Midbrain (tissue), 1 donor: ENCODE measurements around the gene ZBTB40.

Experiments
- DNase-seq: peaks from one replicate; lab custom pipeline; 2025; lab: John Stamatoyannopoulos, UW

ZBTB40 gene

DNA sequence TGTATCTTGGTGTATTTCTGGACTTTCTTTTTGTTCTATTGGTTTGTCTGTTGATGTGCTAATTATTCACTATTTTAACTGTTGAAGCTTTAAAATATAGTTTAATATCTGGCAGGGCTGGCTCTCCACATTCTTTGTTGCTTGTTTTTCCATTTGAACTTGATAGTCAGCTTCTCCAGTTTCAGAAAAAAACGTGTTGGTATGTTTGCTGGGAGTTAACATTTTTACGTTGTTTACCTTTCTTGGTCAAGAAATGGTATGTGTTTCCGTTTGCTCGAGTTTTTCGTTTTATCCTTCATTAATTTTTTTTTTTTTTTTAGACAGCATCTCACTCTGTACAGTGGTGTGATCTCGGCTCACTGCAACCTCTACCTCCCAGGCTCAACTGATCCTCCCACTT lies 16.9 kb upstream of the ZBTB40 start:
- no peak for DNase-seq

DNA sequence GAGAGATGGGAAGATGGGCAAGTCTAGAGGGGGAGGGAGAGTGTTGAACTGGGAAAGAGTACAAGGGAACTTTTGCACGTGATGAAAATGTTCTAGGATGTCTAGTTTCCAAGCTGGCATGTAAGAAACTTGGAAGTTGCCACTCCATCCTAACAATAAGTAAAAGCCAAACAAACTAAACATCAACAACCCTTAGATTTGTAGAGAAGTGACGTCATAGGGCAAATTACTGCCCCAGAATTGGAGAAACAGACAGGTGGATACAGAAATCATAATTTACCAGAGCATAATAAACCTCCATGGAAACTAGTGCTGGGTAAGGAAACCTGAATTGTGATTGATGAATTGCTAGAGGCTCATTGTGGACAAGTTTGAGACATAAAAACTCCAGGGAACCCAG lies 14.7 kb upstream of the ZBTB40 start:
- no peak for DNase-seq

GRCh38 chr1:22437573-22437972 lies 14.1 kb upstream of the ZBTB40 start:
- DNase-seq: no peak

GRCh38 chr1:22440582-22440981 lies 11.1 kb upstream of the ZBTB40 start:
- DNase-seq: no peak

- DNase-seq: no peak
Observed at GRCh38 chr1:22442212-22442894, 9.3 kb upstream of the ZBTB40 start.

- no peak for DNase-seq
Observed at GRCh38 chr1:22443332-22443731, 8.3 kb upstream of the ZBTB40 start.

DNA sequence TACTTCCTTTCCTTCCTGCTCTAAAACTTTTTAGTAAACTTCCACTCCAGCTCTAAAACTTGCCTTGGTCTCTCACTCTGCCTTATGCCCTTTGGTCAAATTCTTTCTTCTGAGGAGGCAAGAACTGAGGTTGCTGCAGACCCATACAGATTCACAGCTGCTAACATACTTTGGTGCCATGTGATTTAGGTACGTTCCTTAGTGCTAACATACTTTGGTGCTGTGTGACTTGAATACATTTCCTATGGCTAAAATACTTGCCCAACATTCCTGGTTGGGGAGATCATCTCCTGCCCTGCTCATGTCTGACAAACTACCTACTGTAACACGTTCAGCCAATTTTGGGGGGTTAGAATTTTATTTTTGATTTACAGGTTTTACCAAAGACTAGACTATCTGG lies 6.8 kb upstream of the ZBTB40 start:
- no peak for DNase-seq

- no peak for DNase-seq
Observed at GRCh38 chr1:22447621-22448111, 4.0 kb upstream of the ZBTB40 start.

DNA sequence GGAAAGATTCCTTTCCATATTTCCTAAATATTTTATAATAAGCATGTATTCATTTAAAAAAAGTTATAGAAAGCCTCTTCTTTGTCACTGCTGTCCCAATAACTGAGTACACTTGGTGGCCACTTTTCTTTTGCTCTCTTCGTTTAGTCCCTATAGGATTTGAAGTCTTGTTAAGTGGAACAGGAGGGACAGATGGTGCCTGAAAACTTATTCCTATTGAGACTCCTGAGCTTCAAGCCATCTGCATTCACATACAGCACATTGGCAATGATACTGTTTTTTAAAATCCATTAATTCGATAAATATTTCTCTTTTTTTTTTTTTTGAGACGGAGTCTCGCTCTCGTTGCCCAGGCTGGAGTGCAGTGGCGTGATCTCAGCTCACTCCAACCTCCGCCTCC lies 2.0 kb upstream of the ZBTB40 start:
- no peak for DNase-seq

DNA sequence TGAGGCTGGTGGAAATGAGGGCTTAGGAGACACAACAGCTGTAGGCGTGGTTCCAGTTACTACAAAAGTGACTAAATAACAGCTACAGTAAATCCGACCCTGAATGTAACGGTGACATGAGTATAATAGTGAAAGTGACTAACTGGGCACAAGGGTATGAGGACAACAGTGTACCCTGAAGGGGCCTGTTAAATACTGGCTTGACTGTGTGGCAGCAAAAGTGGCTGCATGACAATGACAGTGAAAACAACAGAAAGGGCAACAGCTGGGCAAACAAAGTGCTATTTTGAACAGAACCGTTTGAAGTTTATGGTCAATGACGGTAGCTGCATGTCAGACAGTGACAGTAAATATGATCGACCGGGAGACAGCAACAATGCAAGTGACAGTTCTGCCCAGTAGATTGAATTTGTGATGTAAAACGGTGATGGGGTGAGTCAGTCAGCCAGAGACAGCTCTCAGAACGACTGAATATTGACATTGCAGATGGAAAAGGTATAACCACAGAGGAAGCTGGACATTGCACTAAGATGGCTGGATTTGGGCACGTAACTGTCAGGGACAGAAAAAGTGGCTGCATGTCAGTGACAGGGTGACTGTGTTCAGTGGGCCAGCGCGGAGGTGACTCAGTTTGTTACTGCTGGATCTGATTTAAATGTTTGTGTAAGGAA lies 1.2 kb upstream of the ZBTB40 start:
- no peak for DNase-seq

GRCh38 chr1:22452481-22452957 lies 868 bp downstream of the ZBTB40 start:
- peak; percentile 74 for DNase-seq

DNA sequence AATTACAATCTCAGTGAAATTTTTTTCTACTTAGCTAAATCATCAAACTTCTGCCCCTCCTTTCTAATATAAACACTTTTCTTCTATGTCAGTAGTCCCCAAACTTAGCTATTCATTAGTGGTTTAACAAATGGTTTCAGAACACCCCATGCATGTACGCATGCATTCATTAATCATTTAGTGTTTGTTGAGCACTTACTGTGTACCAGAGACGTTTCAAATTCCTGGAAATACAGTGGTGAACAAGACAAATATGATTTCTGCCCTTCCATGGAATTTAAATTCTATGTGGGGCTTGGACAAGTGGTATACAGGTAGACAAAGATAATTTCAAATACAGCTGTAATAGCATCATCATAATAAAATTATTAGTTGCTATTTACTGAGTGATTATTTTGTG lies 1.5 kb downstream of the ZBTB40 start:
- no peak for DNase-seq

DNA sequence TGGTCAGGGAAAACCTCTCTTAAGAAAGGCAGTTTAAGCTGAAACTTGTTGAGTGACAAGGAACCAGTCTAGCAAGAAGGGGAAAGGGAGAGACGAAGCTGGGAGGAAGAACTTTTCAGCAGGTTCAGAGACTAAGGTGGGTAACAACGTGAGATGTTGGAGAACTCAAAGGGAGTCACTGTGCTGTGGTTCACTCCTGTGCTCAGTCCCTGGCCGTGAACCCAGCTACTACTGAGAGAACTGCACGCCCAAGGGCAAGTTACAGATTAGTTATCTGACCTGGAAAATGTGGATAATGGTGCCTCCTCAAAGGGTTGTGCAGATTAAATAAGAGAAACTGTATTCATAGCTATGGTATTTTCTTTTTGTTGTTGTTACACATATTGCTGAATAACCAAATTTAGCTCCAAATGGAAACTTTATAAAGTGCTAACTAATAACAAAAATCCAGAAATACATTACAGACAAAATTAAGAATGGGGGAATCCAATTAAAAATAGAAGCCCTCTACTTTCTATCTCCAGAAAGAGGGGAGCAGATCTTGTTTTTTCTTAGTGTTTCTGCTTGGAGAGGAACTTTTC lies 2.9 kb downstream of the ZBTB40 start:
- no peak for DNase-seq

DNA sequence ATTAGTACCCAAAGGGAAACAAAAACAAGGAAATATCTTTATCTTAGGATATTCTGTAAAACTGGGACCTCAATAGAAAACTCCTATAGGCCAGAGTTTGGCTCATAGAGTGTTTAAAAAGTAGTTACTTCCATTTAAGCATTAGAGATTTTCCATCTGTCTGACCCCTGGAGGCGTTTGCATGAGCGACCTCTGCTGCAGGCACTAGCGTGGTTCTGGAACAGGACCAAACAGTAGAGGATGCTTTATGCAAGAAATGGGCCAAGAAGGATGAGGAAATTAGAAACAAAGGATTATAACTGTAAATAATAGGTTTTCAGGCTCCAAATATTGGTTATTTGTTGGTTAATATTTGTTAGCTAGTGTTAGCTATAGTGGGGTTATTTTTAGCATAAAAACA lies 5.7 kb downstream of the ZBTB40 start:
- no peak for DNase-seq

- no peak for DNase-seq
Observed at GRCh38 chr1:22457836-22458235, 6.2 kb downstream of the ZBTB40 start.

DNA sequence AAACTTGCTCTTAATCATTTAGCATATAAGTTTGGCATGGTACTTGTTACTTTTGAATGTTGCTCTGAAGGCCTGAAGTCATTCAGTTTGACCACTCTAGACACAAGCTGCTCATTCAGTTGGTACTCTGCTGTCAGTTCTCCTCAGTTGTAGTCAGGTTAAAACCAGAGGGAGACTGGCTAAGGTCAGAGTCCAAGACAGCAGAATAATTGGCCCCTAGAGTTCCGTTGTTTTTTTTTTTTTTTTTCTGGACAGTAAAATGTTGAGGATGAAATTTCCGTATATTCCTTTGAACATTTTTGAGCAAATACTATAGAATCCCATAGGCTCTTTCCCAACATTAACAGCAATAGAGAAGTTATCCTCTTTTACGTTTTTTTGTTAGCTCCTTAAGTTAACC lies 9.4 kb downstream of the ZBTB40 start:
- DNase-seq: no peak

DNA sequence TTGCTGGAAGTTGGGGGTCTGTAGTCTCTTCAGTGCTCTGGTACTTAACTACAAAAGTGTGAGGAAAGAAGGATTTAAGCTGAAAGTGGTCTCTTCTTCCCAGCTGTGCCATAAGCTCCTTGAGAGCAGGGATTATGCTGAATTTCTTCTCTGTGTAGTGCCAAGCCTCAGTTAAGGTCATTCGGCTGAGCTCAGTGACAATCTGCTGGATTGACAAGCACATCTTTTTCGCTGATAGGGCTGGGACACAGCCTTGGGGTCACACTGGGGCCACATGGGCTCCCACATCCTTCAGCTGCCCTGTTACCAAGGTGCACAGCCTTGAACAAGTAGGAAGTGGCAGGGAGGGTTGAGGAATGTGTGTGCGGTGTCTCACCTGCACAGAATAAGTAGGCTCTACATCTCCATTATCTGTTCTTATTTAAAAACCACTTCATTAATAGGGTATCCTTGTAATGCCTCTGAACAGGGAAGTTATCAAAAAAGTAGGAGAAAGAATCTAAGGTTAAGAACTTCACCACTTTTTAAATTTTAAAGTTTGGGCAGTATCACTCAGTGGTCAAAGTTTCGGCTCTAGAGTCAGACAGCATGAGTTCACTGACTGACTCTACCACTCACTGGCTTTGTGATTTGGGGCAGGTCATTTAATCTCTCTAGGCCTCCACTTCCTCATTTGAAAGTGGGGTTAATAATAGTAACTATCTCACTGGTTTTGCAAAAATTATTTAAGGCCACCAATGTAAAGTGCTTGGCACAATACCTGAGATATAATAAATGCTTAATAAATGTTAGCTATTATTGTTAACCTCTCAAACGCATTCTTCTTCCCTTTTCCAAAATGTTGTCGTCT lies 10.3 kb downstream of the ZBTB40 start:
- no peak for DNase-seq

GRCh38 chr1:22462928-22463327 lies 11.3 kb downstream of the ZBTB40 start:
- no peak for DNase-seq

DNA sequence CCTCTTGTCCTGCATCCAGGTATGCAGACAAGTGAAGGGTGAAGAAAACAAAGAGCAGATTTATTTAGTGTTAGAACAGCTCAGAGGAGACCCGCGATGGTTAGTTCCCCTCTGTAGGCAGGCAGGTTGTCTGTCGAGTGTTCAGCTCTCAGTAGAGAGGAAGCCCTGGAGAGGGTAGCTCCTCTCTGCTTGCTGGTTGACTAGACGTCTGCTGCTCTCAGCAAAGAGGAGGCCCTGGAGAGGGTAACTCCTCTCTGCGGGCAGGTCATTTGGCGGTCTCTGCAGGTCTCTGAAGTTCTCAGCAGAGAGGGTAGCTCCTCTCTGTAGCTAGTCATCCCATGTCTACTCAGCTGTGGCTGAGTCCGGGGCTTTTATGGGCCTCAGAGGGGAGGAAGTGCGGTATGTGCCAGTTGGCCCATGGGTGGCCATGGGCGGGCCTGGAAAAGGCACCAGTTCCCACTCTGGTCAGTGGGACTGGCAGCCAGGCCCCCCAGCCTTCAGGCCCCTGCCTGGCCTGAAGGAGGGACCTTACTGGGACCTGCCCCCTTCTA lies 13.4 kb downstream of the ZBTB40 start:
- DNase-seq: no peak

GRCh38 chr1:22465671-22466070 lies 14.0 kb downstream of the ZBTB40 start:
- DNase-seq: no peak

DNA sequence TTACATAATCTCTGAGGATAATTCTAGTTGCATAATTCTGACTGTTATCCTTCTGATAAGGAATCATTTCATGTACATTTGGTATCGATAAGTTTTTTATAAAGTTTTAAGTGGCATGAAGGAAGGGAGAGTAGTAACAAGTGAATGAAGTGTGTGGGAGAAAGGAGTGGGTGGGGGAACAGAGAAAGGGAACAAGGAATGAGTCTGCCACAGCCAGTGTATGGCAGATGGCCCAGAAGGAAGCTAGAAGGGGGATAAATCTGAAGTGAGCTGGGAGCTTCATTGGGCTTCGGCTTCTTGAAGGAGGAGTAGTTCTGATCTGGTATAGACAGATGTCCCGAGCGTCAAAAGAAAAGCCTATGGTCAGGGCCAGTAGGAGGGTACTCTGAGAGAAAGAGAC lies 18.6 kb downstream of the ZBTB40 start:
- no peak for DNase-seq

- no peak for DNase-seq
Observed at GRCh38 chr1:22471078-22471477, 19.4 kb downstream of the ZBTB40 start.
